GM21737 (cell line): Measurements from ENCODE around the gene LIMK2.
"Not testable (repeated sequence)": the region's sequence is repeated elsewhere in the genome, so short reads cannot be mapped to it uniquely, and the experiment has no call there.

Experiments used
- ATAC-seq: cut with Tn5 transposase; IDR thresholded peaks from one replicate; pipeline ENCODE4 v1.9.1; 2021; ENCODE audit warnings: mild to moderate bottlenecking, moderate library complexity; ENCODE audit not compliant: unreplicated experiment

LIMK2 gene

GRCh38 chr22:31210556-31211421 lies 1.3 kb upstream of the LIMK2 start:
- ATAC-seq = no peak

DNA sequence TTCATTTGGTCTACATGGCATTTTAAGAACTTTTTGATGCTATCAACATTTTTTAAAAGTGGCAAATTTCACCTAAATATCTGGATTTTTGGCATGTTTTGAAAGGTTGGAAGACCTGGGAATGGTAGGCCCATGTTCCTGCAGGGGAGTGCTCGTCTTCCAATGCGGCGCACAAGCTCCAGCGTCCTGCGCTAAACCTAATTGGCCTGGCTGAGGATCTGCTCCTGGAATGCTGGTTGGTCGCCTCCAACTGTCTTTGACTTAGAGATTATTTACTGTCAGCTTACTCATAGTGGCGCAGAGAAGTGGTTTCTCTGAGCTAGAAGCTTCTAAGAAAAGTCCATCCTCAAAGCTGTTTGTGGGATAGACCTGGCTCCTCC lies 626 bp upstream of the LIMK2 start:
- no peak for ATAC-seq

- no peak for ATAC-seq
These were observed 908 bp downstream of the LIMK2 start for GRCh38 chr22:31212783-31213629.

- ATAC-seq = no peak
These were observed 3.0 kb downstream of the LIMK2 start for GRCh38 chr22:31215018-31215535.

DNA sequence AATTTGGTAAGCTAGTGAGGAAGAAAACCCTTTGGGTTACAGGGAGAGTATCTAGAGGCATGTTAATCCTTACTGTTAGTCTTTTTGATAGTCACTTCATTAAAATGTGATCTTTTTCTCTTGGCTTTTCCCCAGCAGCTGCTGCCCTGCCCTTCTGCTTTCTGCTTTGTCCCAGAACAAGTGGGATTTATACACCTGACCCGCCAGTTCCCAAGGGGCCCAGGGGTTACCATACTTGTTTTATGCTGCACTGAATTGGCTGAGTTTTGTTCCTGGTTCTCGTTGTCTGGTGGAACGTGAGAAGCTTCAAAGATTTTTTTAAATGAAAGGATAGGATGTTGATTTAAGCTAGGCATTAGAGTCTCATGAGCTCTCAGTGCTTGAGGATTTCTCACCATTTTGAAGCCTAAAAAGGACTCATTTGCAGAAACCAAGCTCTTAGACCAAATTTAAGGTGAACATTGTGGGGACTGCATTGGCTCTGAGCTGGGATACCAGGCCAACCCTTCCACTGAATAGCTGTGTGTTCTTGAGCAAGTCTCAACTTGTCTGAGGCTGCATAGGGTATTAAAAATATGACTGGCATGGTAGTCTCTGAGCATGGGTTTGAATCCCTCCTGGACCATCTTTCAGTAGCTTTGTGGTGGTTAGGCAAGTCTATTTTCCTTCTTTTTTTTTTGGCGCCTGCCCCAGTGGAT lies 6.6 kb downstream of the LIMK2 start:
- no peak for ATAC-seq

DNA sequence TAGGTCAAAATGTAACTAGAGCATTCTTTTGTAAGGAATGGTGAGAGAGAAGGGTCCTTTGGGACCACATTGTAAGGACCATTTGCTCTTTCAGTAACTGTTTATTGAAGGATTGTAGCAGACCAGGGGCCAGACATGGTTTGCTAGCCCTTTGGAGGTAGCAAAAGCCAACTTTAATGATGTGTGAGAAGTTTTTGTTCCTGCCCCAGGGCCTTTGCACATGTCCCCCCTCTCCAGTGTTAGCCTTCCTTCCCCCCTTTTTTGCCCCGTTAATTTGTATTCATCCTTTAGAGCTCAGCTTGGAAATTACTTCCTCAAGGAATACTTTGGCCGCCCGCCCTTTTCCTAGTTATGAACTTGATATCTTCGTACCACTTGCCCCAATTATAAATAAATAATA lies 9.0 kb downstream of the LIMK2 start:
- ATAC-seq = no peak

GRCh38 chr22:31222736-31223135 lies 10.6 kb downstream of the LIMK2 start:
- no peak for ATAC-seq

DNA sequence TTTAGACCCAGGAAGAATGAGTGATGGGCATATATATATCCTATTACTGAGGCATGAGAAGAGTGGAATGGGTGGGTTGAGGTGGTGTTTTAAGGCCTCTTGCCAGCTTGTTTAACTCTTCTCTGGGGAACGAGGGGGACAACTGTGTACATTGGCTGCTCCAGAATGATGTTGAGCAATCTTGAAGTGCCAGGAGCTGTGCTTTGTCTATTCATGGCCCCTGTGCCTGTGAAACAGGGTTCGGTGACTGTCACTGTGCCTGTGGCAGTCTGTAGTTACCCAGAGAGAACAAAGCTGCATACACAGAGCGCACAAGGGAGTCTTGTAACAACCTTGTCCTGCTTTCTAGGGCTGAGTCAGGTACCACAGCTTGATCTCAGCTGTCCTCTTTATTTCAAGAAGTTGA lies 11.7 kb downstream of the LIMK2 start:
- ATAC-seq = no peak

- ATAC-seq = not testable (repeated sequence)
These were observed 12.6 kb downstream of the LIMK2 start for GRCh38 chr22:31224691-31225090.

DNA sequence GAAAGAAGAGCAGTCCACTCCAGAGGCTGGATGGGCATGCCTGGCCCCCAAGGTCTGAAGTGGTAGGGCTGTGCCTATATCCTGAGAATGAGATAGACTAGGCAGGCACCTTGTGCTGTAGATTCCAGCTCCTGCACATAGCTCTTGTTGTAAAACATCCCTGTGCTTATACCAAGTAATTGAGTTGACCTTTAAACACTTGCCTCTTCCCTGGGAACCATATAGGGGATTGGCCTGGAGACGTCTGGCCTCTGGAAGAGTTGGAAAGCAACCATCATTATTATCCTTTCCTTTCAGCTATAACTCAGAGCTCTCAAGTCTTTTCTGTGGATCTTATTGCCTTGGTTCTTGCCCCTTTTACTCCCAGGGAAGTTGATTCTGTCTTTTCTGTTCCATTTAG lies 15.1 kb downstream of the LIMK2 start:
- no peak for ATAC-seq

- ATAC-seq = no peak
These were observed 17.4 kb downstream of the LIMK2 start for GRCh38 chr22:31229402-31230079.

DNA sequence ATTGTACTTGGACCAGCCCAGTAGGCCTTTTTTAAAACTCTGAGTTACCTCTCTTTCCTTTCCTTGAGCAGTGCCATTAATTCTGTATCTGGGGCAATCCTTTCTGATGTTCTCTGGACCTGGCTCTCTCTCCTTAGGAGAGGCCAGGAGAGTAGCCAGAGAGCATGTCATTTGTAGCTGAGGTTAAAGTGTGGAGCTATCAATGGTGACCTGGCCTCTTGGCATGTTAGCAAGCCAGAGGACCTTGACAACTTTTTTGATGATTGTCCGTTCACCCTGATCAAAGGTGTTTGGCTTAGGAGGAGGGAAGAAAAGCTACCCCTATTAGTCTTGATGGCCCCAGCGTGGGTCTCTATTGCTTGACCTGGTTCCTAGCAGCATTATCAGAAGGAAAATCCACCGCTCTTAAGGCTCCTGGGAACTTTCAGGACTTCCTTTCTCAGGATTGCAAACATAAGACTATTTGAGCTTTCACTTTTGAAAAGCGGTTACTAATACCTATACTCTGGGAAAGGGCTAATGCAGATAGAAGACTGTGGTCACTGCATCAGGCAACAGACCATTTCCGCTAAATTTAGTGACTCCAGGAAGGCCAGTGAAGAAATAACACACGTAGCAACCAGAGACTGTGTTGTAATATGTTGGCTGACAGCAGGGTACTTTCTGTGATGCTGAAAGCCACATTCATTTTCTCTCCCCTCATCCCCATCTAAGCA lies 18.2 kb downstream of the LIMK2 start:
- no peak for ATAC-seq

GRCh38 chr22:31230871-31231621 lies 18.9 kb downstream of the LIMK2 start:
- no peak for ATAC-seq

DNA sequence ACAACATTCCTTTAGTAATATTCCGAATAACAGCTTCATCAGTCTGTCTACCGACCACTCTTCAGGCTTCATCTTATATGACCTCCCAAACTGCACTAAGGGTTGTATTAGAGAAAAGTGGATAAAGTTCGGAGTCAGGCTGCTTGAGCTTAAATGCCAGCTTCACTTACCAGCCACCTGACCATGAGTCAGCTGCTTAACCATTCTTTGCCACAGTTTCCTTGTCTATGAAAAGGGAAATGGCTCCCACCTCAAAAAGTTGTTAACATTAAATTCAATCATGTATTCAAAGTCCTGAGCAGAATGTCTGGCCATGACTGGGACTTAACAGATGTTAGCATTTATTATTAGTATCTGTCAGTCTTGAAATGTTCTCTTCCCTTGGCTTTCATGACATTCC lies 20.9 kb downstream of the LIMK2 start:
- no peak for ATAC-seq

DNA sequence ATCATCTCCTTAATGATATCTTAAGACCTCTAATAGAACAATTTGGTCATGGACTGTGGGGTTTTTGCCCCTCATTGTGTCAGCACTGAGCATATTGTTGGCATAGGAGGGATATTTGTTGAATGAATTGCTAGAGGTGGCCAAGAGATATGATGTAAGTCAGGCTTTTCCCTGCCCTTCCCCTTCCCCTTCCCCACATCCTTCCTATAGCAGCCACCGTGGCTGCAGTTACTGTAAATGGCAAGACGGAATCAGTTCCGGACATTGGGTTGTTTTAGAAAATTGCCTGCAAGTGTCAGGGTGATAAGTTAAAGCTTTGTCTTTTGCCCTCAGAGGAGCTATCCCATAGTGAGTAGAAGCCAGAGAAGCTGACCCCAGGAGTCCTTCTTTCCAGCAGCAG lies 23.0 kb downstream of the LIMK2 start:
- ATAC-seq = no peak

GRCh38 chr22:31236044-31236443 lies 23.9 kb downstream of the LIMK2 start:
- ATAC-seq = not testable (repeated sequence)

- no peak for ATAC-seq
These were observed 26.0 kb downstream of the LIMK2 start for GRCh38 chr22:31238057-31238456.

GRCh38 chr22:31239771-31240370 lies 27.8 kb downstream of the LIMK2 start:
- no peak for ATAC-seq

- ATAC-seq = no peak
These were observed 29.1 kb downstream of the LIMK2 start for GRCh38 chr22:31241200-31241599.
